ENCODE measurements around the gene CEP85L.

Gene CEP85L

DNA sequence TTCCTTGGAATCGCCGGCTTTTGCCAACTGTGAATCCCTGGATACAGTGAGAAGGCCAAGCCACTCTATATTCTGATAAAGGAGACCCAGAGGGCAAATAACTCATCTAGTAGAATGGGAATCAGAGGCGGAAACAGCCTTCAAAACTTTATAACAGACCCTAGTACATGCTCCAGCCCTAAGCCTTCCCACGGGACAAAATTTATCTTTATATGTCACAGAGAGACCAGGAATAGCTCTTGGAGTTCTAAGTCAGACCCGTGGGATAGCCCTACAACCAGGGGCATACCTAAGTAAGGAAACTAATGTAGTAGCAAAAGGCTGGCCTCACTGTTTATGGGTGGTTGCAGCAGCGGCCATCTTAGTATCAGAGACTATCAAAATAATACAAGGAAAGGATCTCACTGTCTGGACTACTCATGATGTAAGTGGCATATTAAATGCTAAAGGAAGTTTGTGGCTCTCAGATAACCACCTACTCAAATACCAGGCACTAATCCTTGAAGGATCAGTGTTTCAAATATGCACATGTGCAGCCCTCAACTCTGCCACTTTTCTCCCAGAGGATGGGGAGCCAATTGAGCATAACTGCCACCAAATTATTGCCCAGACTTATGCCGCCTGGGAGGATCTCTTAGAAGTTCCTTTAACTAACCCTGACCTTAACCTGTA lies 29.5 kb downstream of the CEP85L start:
- DNase-seq (ENCODE audit: low read depth): no peak

DNA sequence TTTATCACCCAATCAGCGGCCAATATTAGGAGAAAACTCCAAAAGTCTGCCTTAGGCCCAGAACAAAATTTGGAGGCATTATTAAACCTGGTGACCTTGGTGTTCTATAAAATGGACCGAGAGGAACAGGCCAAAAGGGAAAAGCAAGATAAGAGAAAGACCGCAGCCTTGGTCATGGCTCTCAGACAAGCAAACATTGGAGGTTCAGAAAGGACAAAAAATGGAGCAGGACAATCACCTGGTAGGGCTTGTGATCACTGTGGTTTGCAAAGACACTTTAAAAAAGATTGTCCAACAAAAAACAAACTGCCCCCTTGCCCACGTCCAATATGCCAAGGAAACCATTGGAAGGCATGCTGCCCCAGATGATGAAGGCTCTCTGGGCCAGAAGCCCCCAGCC lies 31.2 kb downstream of the CEP85L start:
- DNase-seq (ENCODE audit: low read depth): no peak

DNA sequence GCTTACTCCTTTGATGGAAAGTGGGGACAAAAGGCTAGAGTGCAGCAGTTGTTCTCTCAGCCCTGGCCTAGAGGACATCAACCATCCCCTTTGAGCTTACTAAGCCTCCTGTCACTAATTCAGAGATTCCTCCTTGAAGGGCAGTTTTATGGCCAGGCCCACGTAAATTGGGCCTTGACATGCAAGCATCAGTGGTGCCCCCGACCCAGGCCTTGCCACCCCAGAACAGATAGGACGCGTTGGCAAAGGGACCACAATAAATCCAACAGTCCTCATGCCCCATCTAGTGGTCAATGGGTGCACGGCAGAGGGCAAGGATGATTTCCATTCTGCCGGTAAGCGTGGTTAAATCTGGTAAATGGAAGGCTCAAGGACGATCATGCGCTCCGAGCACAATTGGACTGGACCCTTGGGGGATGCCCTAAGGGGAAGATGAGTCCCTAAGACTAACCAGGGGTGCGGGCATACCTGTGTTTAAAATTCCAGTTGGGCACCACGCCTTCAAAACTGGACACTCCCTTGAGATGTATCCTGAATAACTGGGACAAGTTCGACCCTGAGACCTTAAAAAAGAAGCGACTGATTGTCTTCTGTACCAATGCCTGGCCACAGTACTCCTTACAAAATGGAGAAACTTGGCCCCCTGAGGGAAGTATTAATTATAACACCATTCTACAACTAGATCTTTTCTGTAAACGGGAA lies 32.6 kb downstream of the CEP85L start:
- DNase-seq (ENCODE audit: low read depth): peak; percentile 5

- DNase-seq (ENCODE audit: low read depth): no peak
Observed at GRCh38 chr6:118617417-118617816, 34.0 kb downstream of the CEP85L start.

DNA sequence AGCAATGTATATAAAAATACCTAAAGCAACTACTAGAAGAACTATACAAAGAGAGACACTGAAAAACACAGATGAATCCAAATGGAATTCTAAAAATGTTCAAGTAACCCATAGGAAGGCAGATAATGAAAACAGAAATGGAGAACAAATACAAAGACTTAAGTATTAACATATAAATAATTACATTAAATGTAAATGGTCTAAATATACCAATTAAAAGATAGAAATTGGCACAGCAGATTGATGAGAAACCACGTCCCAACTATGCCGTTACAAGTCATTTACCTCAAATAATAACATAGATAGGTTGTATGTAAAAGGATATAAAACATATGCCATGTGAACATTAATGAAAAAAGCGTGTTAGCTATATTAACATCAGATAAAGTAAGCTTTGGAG lies 40.1 kb downstream of the CEP85L start:
- no peak for DNase-seq (ENCODE audit: low read depth)

- DNase-seq (ENCODE audit: low read depth): no peak
Observed at GRCh38 chr6:118606858-118607257, 44.5 kb downstream of the CEP85L start.

DNA sequence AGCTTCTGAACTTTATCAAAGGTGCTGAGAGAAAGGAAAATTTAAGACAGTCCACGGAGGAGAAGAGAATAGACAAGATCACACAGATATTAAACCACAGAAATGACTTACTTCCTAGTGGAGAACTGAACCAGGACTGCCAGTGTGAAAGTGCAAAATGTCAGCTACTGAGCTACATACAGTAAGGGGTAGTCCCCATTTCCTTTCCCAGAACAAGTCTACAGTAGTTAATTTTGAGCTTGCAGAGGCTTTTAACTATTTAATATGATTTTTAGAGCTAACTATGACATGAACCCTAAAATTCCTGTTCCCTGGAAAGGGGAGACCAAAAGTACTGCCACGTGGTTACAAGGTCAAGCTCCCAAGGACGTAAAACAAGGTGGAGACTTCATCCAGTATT lies 45.1 kb downstream of the CEP85L start:
- DNase-seq (ENCODE audit: low read depth): no peak

GRCh38 chr6:118603372-118603771 lies 48.0 kb downstream of the CEP85L start:
- DNase-seq (ENCODE audit: low read depth): no peak

GRCh38 chr6:118602300-118602699 lies 49.1 kb downstream of the CEP85L start:
- DNase-seq (ENCODE audit: low read depth): no peak

- no peak for DNase-seq (ENCODE audit: low read depth)
Observed at GRCh38 chr6:118598324-118598723, 53.1 kb downstream of the CEP85L start.

DNA sequence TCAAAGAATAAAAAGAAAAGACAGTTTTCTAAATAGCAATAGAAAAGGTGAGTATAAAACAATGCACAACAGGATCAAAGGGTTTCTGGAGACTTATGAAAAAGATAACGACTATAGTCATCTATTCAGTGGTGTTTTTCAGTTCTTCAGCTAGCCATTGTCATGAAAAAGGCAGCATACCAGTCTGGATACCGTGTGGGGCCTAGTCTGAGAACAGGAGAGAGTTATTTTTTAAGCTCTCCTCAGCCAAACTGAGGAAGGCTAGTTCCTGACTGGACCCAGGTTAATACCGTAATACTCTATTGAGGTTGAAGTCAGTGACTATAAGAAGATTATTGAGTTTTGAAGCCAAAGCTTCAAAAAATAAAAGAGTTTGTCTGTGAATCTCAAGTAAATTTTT lies 53.8 kb downstream of the CEP85L start:
- DNase-seq (ENCODE audit: low read depth): no peak

- DNase-seq (ENCODE audit: low read depth): no peak
Observed at GRCh38 chr6:118596774-118597320, 54.5 kb downstream of the CEP85L start.

GRCh38 chr6:118594877-118595276 lies 56.5 kb downstream of the CEP85L start:
- DNase-seq (ENCODE audit: low read depth): no peak

DNA sequence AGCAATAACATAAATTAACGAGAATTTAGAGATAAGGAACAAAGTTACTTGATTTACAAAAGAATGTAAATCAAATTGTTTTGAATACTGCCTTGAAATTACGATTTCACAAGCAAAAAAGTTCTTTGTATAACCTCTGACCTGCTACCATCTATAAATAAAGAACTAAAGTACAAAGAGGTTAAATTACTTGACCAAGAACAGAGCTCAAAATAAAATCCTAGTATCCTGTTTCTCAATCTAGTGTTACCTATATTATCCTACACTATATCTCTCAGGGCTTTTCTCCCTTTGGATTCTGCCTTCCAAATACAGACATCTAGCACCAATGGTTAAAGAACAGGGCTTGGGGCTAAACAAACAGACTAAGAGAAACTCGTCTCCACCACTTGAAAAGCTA lies 59.5 kb downstream of the CEP85L start:
- no peak for DNase-seq (ENCODE audit: low read depth)

GRCh38 chr6:118589649-118590365 lies 61.6 kb downstream of the CEP85L start:
- no peak for DNase-seq (ENCODE audit: low read depth)

GRCh38 chr6:118589186-118589585 lies 62.2 kb downstream of the CEP85L start:
- DNase-seq (ENCODE audit: low read depth): no peak

DNA sequence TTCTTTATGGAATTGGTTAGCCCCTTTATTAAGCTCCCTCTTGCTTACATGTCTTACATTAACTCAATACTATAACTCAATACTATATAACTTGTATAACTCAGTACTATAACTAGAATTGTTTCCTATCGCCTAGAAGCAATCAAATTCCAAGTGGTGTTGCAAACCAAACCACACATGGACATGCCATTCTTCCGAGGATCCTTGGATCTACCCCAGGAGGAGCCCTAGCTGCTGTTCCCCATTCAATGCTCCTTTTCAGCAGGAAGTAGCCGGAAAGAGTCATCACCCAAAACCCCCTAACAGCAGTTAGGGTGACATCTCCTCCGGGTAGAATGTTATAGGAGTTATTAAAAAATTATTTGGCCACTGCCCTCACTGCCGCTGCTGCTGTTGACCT lies 62.8 kb downstream of the CEP85L start:
- no peak for DNase-seq (ENCODE audit: low read depth)

- DNase-seq (ENCODE audit: low read depth): no peak
Observed at GRCh38 chr6:118586746-118587485, 64.5 kb downstream of the CEP85L start.

GRCh38 chr6:118584911-118585310 lies 66.5 kb downstream of the CEP85L start:
- no peak for DNase-seq (ENCODE audit: low read depth)

- peak; percentile 47 for DNase-seq (ENCODE audit: low read depth)
Observed at GRCh38 chr6:118581489-118581959, 69.9 kb downstream of the CEP85L start.

- DNase-seq (ENCODE audit: low read depth): peak; percentile 85
Observed at GRCh38 chr6:118580585-118581419, 70.6 kb downstream of the CEP85L start.

All from GM04504 (cell line).